ENCODE measurements around the gene LCN9. TPM values are rescaled to one million over a fixed set of nuclear protein-coding genes. Genes with fewer than 3 reads are reported as not detected.

Gene LCN9
- total RNA-seq, 1 donor from 2014 or later = not detected

- Mint-ChIP-seq H3K36me3 (ENCODE audit: unreplicated experiment) (no peaks in the 10 kb centered on the region), H3K27me3 (ENCODE audit: unreplicated experiment) (peaks cover 5% of the 10 kb centered on the region)
Measured at GRCh38 chr9:135715056-135715595, 52.0 kb downstream of the LCN9 start.

GRCh38 chr9:135716045-135716444 lies 52.9 kb downstream of the LCN9 start:
- Mint-ChIP-seq H3K9me3 (ENCODE audit: unreplicated experiment) (peaks cover 5% of the 10 kb centered on the region), H3K27me3 (ENCODE audit: unreplicated experiment) (peaks cover 5% of the 10 kb centered on the region), H3K36me3 (ENCODE audit: unreplicated experiment) (no peaks in the 10 kb centered on the region), H3K27ac (ENCODE audit: unreplicated experiment) (no peak overlapping the region), H3K4me1 (ENCODE audit: low read depth, unreplicated experiment) (peaks cover 6% of the 10 kb centered on the region), H3K4me3 (ENCODE audit: unreplicated experiment) (no peak overlapping the region)
- DNase-seq = no peak
- TF ChIP-seq, protein P1, sequence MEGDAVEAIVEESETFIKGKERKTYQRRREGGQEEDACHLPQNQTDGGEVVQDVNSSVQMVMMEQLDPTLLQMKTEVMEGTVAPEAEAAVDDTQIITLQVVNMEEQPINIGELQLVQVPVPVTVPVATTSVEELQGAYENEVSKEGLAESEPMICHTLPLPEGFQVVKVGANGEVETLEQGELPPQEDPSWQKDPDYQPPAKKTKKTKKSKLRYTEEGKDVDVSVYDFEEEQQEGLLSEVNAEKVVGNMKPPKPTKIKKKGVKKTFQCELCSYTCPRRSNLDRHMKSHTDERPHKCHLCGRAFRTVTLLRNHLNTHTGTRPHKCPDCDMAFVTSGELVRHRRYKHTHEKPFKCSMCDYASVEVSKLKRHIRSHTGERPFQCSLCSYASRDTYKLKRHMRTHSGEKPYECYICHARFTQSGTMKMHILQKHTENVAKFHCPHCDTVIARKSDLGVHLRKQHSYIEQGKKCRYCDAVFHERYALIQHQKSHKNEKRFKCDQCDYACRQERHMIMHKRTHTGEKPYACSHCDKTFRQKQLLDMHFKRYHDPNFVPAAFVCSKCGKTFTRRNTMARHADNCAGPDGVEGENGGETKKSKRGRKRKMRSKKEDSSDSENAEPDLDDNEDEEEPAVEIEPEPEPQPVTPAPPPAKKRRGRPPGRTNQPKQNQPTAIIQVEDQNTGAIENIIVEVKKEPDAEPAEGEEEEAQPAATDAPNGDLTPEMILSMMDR (IDR thresholded peaks at IDR 0.05; ENCODE audit: partially characterized antibody, unreplicated experiment) = no peak

More at GRCh38 chr9:135715056-135715595, 52.0 kb downstream of the LCN9 start:
- TF ChIP-seq, protein P1 (IDR thresholded peaks at IDR 0.05; ENCODE audit: partially characterized antibody, unreplicated experiment) = no peak
- DNase-seq = no peak
- Mint-ChIP-seq H3K9me3 (ENCODE audit: unreplicated experiment) (peaks cover 5% of the 10 kb centered on the region), H3K4me3 (ENCODE audit: unreplicated experiment) (peak overlapping the region; percentile 80), H3K4me1 (ENCODE audit: low read depth, unreplicated experiment) (peaks cover 6% of the 10 kb centered on the region), H3K27ac (ENCODE audit: unreplicated experiment) (peak overlapping the region; percentile 28)

Other genes starting within 250 kb of the LCN9 start
- gene PPP1R26, start 183.5 kb upstream of the LCN9 start, total RNA-seq (ENCODE audit: unreplicated experiment) = 22.2 TPM
- 30.7 TPM for gene MRPS2, start 162.6 kb upstream of the LCN9 start, total RNA-seq (ENCODE audit: unreplicated experiment)
- gene LCN1, start 141.9 kb upstream of the LCN9 start, total RNA-seq (ENCODE audit: unreplicated experiment) = not detected
- not detected for gene OBP2A, start 117.2 kb upstream of the LCN9 start, total RNA-seq (ENCODE audit: unreplicated experiment)
- gene PAEP, start 101.6 kb upstream of the LCN9 start, total RNA-seq (ENCODE audit: unreplicated experiment) = not detected
- gene GLT6D1, start 23.8 kb upstream of the LCN9 start, total RNA-seq (ENCODE audit: unreplicated experiment) = not detected
- gene SOHLH1, start 36.2 kb downstream of the LCN9 start, total RNA-seq (ENCODE audit: unreplicated experiment) = not detected
- gene KCNT1, start 38.9 kb downstream of the LCN9 start, total RNA-seq (ENCODE audit: unreplicated experiment) = 0.76 TPM
- gene CAMSAP1, start 244.2 kb downstream of the LCN9 start, total RNA-seq (ENCODE audit: unreplicated experiment) = 150 TPM

Data from glutamatergic neuron (in vitro differentiated cells).